Stimulated activated CD4-positive, alpha-beta T cell treated with anti-CD3 and anti-CD28 coated beads, Interleukin-2, amount 100 ng/mL, for 24 hours (primary cell): Measurements from ENCODE around the gene SPAG9.

ENCODE experiments used
- DNase-seq, 2 donors: peaks; one replicate each; pipeline ENCODE4 v3.0.0-alpha.2; 2020

Gene SPAG9

DNA sequence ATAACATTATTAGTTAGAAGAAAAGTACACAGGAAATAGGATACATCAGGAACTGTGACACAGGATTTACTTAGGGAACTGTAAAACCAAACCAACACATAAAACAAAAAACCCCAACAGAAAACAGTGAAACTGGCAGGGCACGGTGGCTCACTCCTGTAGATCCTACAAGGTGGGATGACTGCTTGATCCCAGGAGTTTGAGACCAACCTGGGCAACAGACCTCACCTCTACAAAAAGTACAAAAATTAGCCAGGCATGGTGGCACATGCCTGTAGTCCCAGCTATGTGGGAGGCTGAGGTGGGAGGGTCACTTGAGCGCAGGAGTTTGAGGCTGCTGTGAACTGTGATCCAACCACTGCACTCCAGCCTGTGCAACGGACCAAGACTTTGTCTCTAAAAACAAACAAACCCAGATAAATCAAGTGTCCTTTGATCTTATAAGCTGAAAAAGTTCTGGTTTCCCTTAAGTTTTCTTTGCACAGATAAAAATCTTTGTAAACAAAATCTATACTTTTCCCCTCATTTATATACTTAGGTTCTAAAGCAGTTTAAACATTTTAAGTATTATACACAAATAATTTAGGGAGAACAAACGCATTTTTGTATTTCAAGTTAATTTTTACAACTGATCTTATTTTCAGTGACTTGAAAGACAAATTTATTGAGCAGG is 143.0 kb downstream of the SPAG9 start:
- no peak for DNase-seq

DNA sequence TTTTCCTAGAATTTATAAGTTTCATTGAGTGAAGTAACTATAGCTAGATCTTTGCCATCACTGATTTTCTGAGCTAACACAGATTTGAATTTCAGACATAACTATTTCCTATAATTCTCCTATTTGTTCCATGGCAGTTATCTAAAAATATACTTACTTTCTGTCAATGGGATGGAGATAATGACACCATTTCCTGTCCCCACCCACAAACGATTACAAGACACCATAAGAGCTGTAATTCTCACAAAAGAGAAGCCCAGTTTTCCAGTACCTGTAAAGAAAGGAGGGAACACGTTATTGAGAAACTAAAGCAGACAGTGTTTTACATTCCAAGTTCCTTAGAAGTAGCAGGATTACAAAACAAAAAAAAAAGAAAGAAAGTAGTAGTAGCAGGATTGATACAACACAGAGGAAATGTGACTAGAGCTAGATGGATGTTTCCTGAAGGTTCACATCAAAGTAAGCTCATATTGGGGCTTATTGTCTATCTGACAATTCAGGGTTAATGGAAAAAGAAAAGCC is 143.7 kb downstream of the SPAG9 start:
- DNase-seq: no peak

DNA sequence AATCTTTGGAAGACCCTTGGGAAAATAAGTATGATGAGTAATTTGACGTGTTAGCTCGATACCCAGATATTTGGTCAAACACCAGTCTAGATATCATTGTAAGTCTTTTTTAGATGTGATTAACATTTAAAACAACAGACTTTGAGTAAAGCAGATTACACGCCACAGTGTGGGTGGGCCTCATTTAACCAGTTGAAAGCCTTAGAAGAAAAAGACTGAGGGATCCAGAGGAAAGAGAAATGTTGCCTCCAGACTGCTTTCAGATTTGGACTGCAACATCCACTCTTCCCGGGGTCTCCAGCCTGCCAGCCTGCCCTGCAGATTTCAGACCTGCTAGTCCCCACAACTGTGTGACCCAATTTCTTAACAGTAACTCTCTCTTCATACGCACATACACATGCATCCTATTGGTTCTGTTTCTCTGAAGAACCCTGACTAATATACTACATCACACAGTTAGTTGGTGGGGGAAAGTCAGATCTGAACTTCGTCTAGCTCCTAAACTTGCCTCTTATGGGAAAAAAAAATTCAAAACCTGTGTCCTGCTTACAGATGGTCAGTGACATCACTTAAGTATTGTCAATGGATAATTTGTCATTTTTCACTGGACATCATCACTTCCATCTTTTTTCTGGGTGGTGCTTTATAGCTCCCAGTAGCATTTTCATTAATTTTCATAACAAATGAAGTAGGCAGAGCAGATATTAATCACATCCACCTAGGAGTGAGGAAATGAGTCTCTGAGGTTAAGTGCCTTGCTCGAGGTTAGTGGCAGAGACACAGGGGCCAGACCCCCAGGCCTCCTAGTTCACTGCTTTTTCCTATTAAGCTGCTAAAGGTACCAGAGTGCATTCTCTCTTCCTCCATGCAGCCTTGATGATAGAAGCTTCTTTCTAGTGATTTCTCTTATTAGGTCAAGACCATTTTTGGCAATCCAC is 146.8 kb downstream of the SPAG9 start:
- no peak for DNase-seq

DNA sequence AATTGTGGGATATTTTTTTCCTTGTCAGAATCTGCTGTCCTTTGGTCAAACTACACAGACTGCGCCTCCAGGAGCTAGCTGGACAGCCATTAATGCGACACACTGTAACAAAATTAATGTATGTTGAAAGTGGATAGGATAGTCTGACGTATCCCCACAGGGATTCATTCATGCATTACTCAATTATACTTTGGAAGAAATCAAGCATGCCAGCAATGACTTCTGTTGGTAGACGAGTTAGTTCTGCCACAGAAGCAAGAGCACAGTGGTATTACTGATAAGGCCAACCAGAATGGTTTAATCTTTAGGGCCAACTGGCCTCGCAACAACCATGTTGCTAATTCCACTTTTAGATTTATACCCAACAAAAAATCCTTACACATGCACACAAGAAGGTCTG is 148.1 kb downstream of the SPAG9 start:
- no peak for DNase-seq

DNA sequence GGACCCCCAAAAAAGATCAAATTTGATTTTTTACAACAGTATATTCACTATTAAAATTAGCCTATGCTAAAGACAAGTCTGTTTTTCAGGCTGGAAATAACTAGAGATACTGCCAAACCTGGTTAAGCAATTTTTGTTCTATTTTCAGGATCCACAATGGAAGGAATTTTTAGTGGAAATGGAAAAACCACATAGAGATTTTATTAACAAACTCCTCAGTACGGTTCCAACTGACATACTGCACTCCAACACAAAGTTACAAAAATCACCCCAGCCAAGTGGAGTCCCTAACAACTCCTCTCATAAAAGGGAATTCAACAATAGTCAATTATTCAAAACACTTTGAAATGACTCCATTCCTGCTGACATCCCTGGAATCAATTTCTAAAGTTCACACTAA is 152.9 kb downstream of the SPAG9 start:
- no peak for DNase-seq

DNA sequence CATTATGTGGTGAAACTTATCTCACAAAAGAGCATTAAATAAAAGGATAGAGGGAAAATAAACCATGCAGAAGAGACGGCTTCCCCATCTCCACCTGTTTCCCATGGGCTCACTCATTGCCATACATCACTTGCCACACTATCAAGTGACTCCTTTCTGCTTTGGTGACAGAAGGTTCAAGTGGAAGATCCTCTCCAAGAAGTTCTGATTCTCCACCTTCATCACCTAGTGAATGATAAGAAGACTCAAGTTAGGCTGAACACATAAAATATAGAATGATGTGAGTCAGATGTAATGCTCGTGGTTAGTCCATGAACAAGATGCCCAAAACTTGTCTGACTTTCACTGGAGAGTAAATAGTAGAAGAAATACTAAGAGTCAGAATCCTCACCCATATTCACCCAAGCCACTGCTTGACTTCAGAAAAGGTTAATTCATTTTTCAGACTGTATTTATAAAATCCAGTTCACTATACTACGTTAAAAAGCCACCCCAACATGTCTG is 154.5 kb downstream of the SPAG9 start:
- no peak for DNase-seq

DNA sequence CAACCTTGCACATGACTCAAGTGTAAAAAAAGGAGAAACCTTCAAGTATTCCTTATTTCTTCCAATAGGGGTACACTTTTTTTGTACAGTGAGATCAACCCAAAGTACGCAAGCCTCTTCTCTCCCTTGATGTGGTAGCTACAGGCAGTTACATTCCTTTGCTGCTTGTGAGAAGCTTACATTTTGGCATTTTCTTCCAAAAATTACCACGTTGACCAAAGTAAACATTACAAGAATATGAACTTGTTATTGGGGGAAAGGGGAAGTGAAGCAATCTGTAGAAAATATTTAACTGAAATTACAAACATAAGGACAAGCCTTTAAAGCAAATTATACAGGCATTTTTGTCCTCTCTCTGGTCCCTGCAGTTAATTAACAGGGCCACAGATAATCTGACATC is 157.5 kb downstream of the SPAG9 start:
- no peak for DNase-seq

DNA sequence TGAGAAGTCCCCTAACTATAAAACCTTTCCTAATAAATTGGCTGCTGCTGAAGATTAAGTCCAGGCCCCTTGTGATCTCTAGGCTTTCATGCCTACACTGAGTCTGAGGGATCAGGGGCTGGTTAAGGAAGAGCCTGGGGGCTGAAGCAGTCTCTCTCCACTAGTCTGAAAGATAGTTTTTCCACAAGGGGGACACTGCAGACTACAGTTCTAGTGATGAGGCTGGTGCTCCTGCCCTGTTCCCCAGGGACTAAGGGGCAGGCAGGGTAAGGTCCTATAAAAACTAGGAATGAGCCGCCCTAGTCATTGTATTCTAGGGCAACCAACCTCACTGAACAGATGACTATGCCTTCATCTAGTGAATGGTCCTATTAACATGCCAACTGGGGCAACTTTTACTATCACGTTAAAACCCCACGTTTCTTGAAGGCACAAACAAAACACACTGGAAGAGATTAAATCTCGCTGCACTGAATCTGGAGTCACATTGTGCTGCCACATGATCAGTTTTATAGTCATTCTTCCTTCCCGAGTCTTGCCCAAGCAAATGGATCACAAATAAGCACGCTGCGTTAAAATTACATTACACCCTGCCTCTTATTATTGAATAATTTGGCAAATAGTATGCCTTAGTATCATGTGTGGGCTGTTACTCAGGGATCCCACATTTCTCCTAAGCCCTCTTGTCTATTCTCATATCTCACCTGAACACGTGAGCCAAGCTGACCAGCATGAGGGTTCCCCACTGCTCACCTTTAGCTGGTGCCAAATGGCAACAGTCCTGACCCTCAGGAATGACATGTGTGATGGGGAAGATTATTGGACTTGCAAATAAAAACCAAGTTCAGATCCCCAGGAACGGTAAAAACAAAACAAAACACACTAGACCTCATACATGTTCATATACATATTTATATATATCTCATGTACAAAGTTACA is 159.1 kb downstream of the SPAG9 start:
- DNase-seq: no peak

DNA sequence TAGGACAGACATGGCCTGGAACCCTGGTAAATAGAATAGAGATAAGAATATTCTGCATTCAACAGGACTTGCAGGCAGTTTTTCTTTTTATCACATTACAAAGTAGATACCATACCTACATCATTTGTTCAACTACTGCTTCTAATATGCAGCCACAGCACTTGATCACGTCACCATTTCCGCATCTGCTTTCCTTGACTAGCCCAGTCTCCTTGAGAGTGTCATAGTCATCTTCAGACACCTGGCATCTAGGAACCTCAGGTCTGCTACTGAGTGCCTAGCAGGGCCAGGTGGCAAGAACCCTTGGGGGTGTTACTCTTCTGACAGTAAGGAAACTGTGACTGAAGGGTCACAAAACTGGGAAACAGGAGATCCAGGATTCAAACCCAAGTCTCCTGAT is 161.3 kb downstream of the SPAG9 start:
- no peak for DNase-seq

DNA sequence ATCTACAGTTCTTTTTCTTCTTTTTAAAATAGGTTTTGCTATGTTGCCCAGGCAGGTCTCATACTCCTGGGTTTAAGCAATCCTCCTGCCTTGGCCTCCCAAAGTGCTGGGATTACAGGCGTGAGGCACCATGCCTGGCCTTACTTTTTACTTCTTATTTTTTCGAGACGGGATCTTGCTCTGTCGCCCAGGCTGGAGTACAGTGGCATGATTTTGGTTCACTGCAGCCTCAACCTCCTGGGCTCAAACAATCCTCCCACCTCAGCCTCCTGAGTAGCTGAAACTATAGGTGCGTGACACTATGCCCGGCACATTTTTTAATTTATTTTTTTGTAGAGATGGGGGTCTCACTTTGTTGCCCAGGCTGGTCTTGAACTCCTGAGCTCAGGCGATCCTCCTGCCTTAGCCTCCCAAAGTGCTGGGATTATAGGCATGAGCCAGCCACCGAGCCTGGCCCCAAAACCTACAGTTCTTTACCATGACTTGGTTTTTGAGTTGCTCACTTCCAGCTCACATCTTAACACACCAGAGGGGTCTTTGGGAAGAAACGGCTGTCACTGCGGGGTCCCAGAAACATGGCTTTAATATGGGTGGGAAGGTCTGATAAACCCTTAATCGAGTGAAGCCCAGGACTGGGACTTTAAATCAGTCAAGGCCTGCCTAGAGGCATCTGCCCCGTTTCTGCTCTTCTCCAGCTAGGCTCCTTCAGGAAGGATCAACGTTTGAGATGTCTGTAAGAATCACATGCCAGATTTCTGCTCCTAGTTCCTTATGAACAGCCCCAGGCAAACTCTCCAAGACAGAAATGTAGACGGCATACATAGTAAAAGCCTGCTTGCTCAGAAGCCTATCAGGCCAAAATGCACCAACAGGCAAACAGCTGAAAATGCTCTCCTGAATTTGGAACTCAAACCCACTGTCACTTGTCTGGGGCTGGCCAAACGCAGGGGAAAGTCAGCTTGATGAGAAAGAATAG is 162.8 kb downstream of the SPAG9 start:
- no peak for DNase-seq

DNA sequence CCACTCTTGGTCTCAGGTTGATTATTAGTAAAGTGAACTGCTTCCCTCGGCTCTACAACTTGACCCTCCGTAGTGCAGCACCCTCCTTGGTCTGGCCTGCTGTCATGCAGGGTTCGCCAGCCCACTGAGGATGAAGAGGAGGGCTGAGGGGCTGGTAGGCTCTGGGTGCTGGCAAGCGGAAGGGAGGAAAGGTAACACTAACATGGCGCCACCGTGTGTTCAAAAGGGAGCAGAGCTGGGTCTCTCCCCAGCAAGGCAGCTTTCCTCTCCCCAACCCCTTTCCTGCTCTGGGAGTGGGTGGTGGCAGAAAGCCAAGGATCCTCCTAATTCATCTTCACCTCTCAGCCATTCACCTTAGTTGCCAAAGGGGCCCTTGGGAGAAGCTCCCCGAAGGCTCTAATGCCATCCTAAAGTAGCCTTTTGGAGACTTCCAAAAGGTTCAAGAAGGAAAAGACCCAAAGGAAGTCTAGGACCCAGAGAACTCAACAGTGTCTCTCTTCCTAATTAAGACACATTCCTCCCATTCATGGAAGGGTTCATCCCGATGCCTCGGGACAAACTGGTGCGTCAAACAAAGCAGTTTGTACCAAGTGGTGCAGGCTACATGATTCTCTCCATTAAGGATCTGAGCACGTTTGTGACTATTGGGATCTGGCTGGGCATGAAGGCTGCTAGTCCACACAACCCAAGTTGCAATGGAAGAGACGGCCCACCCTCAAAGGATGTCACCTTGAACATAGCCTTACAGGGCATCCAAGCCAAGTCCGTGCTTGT is 163.7 kb downstream of the SPAG9 start:
- DNase-seq: peak; percentile 69 to 71

DNA sequence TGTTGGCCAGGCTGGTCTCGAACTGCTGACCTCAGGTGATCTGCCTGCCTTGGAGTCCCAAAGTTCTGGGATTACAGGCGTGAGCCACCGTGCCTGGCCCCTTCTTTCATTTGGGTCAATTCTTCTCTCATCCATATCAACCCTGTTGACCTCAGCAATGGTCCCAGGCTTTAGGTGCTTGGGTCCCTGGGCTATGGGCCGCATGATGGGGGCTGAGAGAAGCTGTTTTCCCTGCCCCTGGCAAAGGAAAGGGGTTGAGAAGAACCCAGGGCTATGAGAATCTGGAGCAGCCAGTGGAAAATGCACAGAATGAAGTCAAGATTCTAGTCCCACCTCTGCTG is 164.3 kb downstream of the SPAG9 start:
- DNase-seq: no peak

DNA sequence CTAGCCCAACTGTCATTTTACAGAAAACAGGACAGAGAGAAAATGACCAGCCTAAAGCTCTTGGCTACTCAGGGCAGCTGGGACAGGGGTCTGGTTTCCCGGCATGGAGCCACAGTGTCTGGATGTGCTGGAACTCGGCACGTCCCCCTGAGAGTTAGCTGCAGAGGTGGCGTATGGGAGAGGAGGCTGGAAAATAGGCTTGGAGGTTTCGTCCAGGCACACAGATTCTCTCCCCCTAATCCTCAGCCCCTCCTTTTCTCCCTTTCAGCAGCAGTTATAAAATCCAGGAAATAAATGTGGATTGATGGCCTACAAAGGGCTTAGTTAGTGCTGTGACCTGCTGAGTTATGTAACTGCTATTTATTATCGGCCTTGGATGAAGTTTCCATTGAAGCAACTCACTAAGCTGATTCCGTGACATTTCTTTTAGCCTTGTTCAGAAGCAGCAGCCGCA is 165.0 kb downstream of the SPAG9 start:
- no peak for DNase-seq

DNA sequence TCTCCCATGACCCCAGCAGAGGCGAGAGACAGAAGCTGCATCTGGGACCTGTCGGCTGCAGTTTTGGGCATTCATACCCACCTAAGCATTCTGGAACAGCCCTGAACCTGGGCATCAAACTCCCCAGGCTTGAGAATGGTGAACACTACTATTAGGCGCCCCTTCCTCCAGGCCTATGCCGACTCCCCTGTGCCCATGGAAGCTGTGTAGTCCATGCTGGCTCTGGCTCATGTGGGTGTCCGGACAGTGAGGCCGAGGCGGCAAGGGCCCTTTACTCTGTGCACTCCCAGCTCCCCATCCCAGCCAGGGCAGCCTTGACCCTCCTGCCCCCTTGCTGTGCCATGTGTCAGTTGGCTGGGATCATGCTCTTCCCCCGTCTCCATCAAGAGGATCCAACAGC is 165.5 kb downstream of the SPAG9 start:
- no peak for DNase-seq

DNA sequence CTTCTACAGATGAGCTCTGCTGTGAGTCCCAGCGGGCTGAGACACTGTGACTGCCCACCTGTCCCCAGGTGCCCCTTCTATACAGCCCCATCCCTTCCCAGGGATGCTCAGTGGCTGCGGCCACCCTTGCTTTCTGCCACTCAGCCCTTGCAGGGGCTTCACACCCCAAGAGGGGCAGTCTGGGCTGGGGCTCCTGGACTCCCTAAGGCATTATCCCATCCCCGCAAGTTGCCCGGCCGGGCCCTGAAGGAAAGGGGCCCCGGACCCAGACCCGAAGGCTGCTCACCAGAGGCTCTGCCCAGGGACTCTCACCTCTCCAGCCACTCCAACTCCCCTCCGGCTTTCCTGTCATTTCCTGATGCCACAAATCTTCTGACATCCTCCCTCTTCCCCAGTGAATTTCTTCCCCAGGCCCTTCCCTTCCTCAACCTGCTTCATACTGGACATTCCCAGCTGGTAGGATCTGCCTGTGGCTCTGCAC is 166.0 kb downstream of the SPAG9 start:
- no peak for DNase-seq

DNA sequence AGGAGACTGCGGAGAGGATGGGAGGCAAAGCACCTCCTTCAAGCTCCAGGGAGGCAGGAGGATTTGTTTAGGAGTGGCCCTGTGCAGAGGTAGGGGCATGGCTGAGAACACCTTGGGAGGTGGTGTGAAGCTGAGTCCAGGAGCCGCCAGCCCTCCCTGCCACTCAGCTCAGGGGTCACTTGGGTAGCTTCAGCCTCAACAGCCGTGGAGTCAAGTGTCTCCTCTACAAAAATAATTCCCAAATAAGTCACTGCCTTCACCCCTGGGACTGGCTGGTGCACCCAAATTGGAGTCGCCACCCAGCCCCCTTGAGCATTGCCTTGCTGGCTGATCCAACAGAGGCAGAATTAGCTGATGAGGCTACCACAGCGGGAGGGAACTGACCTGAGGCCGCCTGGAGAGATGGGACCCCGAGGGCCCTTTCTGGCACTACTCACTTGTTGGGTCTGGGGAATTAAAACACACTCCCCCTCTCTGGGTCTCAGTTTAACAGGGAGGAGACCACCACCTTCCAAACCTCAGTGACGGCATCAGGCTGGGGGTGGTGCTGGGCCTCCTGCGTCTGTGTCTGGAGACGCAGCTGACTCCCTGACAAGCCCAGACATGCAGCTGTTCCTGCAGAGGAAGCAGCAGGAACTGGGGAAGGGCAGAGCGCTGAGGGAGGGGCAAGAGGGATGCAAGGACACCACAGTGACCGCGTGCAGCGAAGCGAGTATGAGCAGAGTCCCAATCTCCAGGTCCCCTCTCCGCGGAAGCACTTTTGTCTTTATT is 166.7 kb downstream of the SPAG9 start:
- no peak for DNase-seq

DNA sequence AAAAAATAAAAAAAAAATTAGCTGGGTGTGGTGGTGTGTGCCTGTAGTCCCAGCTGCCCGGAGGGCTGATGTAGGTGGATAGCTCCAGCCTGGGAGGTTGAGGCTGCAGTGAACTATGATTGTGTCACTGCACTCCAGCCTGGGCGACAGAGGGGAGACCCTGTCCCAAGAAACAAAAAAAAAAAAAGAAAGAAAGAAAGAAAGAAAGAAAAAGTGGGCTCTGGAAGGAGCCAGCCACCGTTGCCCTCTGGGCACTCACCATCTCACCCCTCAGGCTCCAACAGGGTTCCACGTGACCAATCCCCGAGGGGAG is 167.2 kb downstream of the SPAG9 start:
- no peak for DNase-seq

DNA sequence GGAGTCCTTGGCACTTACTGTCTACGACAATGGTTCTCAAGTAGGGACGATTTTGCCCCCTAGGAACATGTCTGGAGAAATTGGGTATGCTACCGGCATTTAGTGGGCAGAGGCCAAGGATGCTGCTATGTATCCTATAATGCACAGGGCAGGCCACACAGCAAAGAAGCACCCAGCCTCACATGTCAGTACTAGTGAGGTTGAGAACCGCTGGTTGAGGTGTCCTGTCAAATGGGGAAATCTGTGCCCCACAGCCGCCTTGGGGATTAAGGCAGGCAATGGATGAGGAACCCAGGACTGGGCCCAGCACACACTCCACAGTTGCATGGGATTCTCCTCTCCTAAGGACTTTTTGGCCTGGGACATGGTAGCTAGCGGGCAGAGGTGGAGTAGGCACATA is 167.8 kb downstream of the SPAG9 start:
- no peak for DNase-seq

DNA sequence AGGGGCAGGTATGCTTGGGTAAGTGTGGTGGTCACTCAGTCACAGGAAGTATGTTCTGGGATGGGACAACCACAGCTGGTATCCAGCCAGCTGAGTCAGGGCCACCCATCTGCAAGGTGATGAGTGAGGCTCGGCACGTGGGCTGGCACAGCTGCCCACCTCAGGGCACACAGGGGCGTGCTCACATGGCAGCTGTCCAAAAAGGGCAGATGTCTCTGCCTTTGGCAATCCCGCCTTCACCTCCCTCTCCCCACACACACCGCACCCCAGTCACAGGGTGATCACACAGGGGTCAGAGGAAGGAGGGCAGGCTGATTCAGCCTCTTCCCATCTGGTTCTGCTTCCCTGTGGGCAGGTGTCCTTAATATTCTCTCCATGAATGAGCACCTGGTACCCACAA is 168.7 kb downstream of the SPAG9 start:
- DNase-seq: no peak
